Measurements from ENCODE around the gene NOD2. TPM values are rescaled to one million over a fixed set of nuclear protein-coding genes. Genes with fewer than 3 reads are reported as not detected.
A peak's percentile ranks its signal among the peaks of the same experiment; 100 is the strongest.

The NOD2 gene
- not detected in 2 replicates for total RNA-seq (2014; rRNA removed; shearing (Covaris generic))
- 0.03 TPM in 2 replicates for polyA plus RNA-seq (2015; cell fraction: cytosol; rRNA removed)
- polyA plus RNA-seq (2015; cell fraction: nucleus; rRNA removed) = 0.06 and 0.09 TPM in 2 replicates

DNA sequence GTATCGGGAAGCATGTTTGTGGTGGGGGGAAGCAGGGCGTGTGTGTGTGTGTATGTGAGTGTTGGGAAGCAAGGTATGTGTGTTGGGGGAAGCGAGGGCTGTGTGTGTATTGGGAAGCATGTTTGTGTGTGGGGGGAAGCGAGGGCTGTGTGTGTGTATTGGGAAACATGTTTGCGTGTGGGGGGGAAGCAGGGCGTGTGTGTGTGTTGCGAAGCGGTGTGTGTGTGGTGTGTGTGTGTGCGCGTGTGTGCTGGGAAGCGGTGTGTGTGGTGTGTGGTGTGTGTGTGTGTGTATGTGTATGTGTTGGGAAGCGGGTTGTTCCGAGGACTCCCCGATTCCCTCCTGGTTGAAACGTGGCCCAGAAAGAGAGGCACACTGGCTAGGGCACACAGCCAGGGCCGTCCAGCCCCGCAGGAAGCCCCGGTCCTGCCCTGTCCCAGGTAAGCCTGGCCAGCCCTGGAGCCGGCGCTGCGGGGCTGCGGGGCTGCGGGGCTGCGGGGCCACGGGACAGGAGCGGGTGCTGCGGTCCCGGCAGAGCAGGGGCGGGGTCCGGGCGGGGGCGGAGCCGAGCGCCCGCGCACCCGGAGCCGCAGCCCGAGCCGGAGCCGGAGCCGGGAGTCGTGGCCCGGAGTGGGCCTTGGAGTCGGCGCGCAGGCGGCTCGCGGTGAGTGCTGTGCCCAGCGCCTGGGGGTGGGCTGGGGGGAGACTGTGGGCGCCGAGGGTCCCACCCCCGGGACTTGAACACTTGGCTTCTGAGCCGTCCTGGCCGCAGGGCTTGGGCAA lies at the start of gene NOD2:
TSS of gene NOD2 (plus strand) at position 608 of the 783 bp plus-strand sequence. CDS start 5,890 bp downstream, outside the sequence.
- no peak for DNase-seq (ENCODE audit: low read depth)

GRCh38 chr16:50644245-50644644 lies 49.2 kb upstream of the NOD2 start:
- DNase-seq (ENCODE audit: low read depth) = no peak

DNA sequence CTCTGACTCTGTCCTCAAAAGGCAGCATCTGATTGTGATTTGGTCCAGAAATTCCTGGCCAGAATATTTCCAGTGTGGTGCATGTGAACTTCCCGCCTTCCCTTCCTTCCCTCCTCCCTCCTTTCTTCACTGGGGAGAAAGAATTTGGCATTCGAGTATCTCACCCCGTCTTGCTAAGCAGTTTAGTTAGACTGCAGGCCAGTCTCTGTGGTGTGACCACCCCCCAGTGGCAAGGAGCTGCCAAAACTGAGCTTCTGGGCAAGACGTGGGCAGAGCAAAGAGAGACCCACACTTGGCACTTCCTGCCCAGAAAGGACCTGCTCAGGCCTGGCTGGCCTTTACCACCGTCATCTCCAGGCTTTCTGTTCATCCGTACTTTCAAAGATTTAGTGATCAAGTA lies 48.7 kb upstream of the NOD2 start:
- DNase-seq (ENCODE audit: low read depth) = peak; percentile 21

- DNase-seq (ENCODE audit: low read depth) = no peak
Measured at GRCh38 chr16:50645563-50646220, 47.7 kb upstream of the NOD2 start.

- DNase-seq (ENCODE audit: low read depth) = no peak
Measured at GRCh38 chr16:50646345-50646744, 47.1 kb upstream of the NOD2 start.

- peak; percentile 18 for DNase-seq (ENCODE audit: low read depth)
Measured at GRCh38 chr16:50651835-50652438, 41.5 kb upstream of the NOD2 start.

- no peak for DNase-seq (ENCODE audit: low read depth)
Measured at GRCh38 chr16:50652836-50653425, 40.5 kb upstream of the NOD2 start.

DNA sequence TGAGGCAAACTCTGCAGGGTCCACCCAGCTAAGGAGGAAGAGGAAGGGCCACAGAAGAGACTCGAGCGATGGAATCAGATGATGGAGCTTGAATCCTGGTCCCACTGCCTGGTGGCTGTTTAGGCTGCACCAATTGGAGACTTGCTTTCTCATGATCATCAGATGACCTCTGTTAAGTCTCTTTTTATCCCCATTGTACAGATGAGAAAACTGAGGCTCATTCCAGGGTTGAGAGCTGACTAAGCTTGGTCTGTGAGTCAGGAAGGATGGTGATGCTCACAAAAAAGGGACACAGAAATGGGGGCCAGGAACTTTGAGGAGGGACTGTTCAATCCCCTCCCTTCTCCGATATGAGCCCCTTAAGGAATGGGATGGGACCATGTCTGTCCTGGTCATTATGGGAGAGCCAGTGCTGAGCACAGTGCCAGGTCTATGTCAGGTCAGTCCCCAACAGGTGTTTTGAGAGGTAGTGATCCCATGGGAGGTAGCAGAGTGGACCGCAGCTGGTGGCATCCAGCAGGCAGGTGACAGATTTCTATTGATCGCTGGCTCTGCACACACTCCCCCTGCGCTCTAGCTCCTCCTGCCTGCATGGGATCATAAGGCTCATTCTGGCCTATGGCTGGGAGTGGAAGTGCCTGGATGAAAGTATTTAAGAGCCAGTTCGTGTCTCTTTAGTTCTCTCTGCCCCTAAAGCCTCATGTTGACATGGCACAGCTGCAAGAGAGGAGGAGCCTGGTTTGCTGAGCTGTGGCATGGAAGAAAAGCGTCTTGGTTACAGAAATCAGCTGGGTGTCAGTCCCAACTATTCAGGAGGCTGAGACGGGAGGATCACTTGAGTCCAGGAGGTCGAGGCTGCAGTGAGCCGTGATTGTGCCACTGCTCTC lies 39.5 kb upstream of the NOD2 start:
- DNase-seq (ENCODE audit: low read depth) = no peak

- DNase-seq (ENCODE audit: low read depth) = no peak
Measured at GRCh38 chr16:50655558-50656055, 37.8 kb upstream of the NOD2 start.

DNA sequence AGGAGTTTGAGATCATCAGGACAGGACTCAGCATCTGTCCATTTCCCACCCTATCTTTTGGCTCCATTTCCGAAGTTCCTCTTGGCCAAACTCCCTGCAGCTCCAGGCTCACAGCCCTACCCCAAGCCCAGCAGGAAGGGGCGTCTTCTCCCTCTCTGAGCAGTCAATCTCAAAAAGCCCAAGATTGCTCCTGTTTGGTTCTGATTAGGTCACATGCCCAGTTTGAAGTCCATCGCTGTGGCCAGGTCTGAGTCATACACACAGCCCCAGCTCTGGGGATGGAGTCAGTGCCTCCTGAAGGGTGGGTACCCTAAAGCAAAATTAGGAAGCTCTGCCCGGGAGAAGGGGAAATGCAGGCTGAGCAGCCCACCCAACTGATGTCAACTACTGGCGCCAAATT lies 36.2 kb upstream of the NOD2 start:
- peak; percentile 15 for DNase-seq (ENCODE audit: low read depth)

- DNase-seq (ENCODE audit: low read depth) = no peak
Measured at GRCh38 chr16:50659806-50660205, 33.6 kb upstream of the NOD2 start.

- DNase-seq (ENCODE audit: low read depth) = no peak
Measured at GRCh38 chr16:50662306-50662940, 31.0 kb upstream of the NOD2 start.

GRCh38 chr16:50664270-50664669 lies 29.1 kb upstream of the NOD2 start:
- no peak for DNase-seq (ENCODE audit: low read depth)

DNA sequence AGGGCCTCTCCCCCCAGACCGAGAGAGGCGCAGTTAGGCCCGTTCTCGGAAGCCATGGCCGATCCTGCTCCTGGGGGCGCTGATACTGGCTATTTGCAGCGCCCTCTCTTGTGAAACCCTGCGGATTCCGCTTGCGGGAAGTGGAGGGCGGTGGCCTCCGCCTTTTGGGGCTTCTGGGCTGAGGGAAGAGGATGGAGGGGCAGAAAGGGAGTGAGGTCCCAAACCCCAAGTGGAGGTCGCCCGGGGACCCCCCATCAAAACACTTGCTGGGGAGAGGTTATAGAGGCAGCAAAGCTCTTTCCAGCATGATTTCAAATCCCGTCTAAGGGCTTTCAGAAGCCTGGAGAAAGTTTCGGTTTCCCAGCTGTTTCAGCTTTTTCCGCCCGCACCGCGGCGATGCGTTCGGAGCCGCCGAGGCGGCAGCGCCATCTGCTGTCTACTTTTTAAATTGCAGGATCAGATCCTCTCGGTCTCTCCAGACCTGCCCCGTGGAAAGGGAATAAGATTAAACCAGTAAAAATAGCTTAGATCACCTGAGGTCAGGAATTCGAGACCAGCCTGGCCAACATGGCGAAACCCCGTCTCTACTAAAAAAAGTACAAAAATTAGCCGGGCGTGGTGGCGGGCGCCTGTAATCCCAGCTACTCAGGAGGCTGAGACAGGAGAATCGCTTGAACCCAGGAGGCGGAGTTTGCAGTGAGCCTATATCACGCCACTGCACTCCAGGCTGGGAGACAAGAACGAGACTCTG lies 28.1 kb upstream of the NOD2 start:
- peak; percentile 63 for DNase-seq (ENCODE audit: low read depth)

GRCh38 chr16:50666658-50667496 lies 26.5 kb upstream of the NOD2 start:
- DNase-seq (ENCODE audit: low read depth) = no peak

DNA sequence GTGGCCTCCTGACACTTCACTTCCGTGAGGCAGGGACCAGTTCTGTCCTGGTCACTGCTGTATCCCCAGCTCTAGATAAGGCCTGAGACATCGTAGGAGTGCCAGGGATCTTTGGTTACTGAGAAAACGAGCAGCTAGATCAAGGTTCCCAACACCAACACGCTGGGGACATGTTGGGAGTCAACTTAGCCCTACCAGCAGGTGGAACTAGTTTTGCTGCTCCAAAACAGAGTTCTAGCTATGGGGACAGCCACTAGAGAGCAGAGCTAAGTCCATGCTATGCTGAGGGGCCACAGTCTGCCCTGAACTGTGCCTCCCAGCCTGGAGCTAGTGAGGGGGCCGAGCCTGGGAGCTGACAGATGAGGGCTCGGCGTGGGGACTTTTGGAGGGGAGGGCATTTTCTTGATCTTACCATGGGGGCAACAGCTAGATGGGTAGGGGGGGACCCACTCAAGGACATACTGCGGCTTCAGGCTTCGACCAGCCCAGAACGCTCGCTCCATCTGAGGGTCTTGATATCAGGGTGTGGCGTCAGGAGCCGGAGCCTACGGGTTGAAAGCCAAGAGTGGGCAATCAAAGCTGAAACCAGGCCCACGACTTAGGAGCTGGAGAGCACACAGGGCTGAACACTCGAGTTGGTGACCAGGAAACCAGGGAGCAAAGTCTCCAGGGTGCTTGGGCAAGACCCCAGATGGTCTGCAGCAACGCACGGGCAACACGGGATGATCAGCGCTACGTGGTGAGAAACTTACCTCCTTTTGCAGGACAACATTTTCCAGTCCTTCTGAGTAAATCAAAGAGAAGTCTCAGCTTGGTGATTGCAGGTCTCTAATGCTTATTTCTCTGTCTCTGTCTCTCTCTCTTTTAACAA lies 25.7 kb upstream of the NOD2 start:
- DNase-seq (ENCODE audit: low read depth) = no peak

- no peak for DNase-seq (ENCODE audit: low read depth)
Measured at GRCh38 chr16:50668368-50669008, 24.9 kb upstream of the NOD2 start.

Data from HT1080 (cell line).